Tibial nerve (tissue), 4 donors: ENCODE results near the gene OPN3.

ENCODE experiments used
- EP300 ChIP-seq, 2 donors: sonication (generic); formaldehyde crosslinking; IDR thresholded peaks; one replicate each; pipeline ENCODE4 v1.6.1; 2017; ENCODE audit warnings: antibody characterized with exemption in 2 of 2, mild to moderate bottlenecking in 1 of 2
- POLR2A ChIP-seq, 2 donors: fragments of 450-650 bp; IDR thresholded peaks; one replicate each; pipeline ENCODE4 v1.6.1; 2017; ENCODE audit warnings: antibody characterized with exemption in 2 of 2, mild to moderate bottlenecking in 2 of 2, moderate library complexity in 2 of 2
- TF ChIP-seq, protein P1 (sequence below), 5 experiments: fragments of 200-600 bp in 3 of 5; fragments of 450-650 bp in 2 of 5; sonication (generic) in 3 of 5; IDR thresholded peaks; one replicate each; pipeline ENCODE4 v1.5.1; 2016 to 2019; ENCODE audit warnings: antibody characterized with exemption in 5 of 5, mild to moderate bottlenecking in 3 of 5, moderate library complexity in 2 of 5

DNA sequence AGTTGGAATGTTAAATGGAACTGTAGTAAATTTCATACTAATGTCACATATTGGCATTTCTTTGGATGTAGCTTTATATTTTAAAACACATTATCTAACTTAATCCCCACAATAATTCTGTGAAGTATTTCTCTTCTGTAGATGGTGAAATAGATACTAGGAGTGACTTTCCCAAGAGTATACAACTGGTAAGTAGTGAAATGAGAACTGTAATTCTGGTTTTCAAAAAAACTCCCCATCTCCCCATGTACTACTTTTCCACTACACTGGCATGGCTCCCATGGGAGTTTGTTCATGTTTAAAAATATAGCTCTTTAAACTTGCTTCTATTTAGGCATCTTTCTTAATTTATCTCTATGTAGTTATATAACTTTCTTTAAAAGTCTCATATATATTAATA lies 10.2 kb downstream of the OPN3 start:
- TF ChIP-seq POLR2A (IDR thresholded peaks at IDR 0.05): no peak
- TF ChIP-seq, protein P1, sequence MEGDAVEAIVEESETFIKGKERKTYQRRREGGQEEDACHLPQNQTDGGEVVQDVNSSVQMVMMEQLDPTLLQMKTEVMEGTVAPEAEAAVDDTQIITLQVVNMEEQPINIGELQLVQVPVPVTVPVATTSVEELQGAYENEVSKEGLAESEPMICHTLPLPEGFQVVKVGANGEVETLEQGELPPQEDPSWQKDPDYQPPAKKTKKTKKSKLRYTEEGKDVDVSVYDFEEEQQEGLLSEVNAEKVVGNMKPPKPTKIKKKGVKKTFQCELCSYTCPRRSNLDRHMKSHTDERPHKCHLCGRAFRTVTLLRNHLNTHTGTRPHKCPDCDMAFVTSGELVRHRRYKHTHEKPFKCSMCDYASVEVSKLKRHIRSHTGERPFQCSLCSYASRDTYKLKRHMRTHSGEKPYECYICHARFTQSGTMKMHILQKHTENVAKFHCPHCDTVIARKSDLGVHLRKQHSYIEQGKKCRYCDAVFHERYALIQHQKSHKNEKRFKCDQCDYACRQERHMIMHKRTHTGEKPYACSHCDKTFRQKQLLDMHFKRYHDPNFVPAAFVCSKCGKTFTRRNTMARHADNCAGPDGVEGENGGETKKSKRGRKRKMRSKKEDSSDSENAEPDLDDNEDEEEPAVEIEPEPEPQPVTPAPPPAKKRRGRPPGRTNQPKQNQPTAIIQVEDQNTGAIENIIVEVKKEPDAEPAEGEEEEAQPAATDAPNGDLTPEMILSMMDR (IDR thresholded peaks at IDR 0.05): no peak
- no peak for TF ChIP-seq EP300 (IDR thresholded peaks at IDR 0.05)
